Stimulated activated naive B cell treated with anti-CD40 and anti-IgM and Interleukin-4, amounts not matched to agents 10 μg/mL and 1 μg/mL and 100 μg/mL, for 72 hours (primary cell): Measurements from ENCODE around the gene CCDC34.

Experiments used
- ATAC-seq, 2 donors: fragments of 150-1000 bp; cut with Tn5 transposase; replicated peaks; 2 replicates each; pipeline ENCODE4 v1.10.0; 2021; ENCODE audit warnings: moderate library complexity in 1 of 2
- DNase-seq: peaks from one replicate; pipeline ENCODE4 v3.0.0; 2021
- H3K27ac Mint-ChIP-seq: one replicate; pipeline ENCODE4 v1.8.0; 2022; ENCODE audit warnings: mild to moderate bottlenecking, mixed read lengths
- H3K27me3 Mint-ChIP-seq, 2 donors: one replicate each; pipeline ENCODE4 v1.8.0; 2022; ENCODE audit warnings: mixed read lengths in 2 of 2
- H3K36me3 Mint-ChIP-seq, 2 donors: one replicate each; pipeline ENCODE4 v1.8.0; 2022; ENCODE audit warnings: mixed read lengths in 2 of 2, mild to moderate bottlenecking in 1 of 2
- H3K4me1 Mint-ChIP-seq, 2 donors: one replicate each; pipeline ENCODE4 v1.8.0; 2022; ENCODE audit warnings: mixed read lengths in 2 of 2, mild to moderate bottlenecking in 1 of 2
- H3K4me3 Mint-ChIP-seq, 2 donors: one replicate each; pipeline ENCODE4 v1.8.0; 2022; ENCODE audit warnings: mild to moderate bottlenecking in 2 of 2, mixed read lengths in 2 of 2, moderate library complexity in 1 of 2
- H3K9me3 Mint-ChIP-seq, 2 donors: one replicate each; pipeline ENCODE4 v1.8.0; 2022; ENCODE audit warnings: mixed read lengths in 2 of 2, mild to moderate bottlenecking in 1 of 2

CCDC34 gene

GRCh38 chr11:27309046-27309445 is 54.0 kb downstream of the CCDC34 start:
- ATAC-seq (no peak), DNase-seq (no peak)
- H3K4me1 Mint-ChIP-seq = no peaks in the 10 kb centered on the region
- H3K9me3 Mint-ChIP-seq = peaks cover 3 to 4% of the 10 kb centered on the region in 2 donors
- no peaks in the 10 kb centered on the region for H3K27me3 Mint-ChIP-seq
- no peak overlapping the region for H3K27ac Mint-ChIP-seq
- no peak overlapping the region for H3K4me3 Mint-ChIP-seq
- no peaks in the 10 kb centered on the region for H3K36me3 Mint-ChIP-seq

- Mint-ChIP-seq H3K4me1 (no peaks in the 10 kb centered on the region), H3K36me3 (no peaks in the 10 kb centered on the region), H3K9me3 (peaks cover 3 to 7% of the 10 kb centered on the region in 2 donors), H3K4me3 (no peak overlapping the region), H3K27me3 (no peaks in the 10 kb centered on the region), H3K27ac (no peak overlapping the region)
- DNase-seq (no peak), ATAC-seq (no peak)
Observed at GRCh38 chr11:27307232-27307631, 55.8 kb downstream of the CCDC34 start.

- H3K9me3 Mint-ChIP-seq = peaks cover 3 to 7% of the 10 kb centered on the region in 2 donors
- H3K27me3 Mint-ChIP-seq = no peaks in the 10 kb centered on the region
- H3K4me1 Mint-ChIP-seq = no peaks in the 10 kb centered on the region
- no peak for ATAC-seq
- DNase-seq = no peak
- no peak overlapping the region for H3K27ac Mint-ChIP-seq
- H3K36me3 Mint-ChIP-seq = no peaks in the 10 kb centered on the region
- no peak overlapping the region for H3K4me3 Mint-ChIP-seq
Observed at GRCh38 chr11:27305751-27306150, 57.3 kb downstream of the CCDC34 start.

- DNase-seq (no peak), ATAC-seq (no peak)
- peaks cover 0 to 6% of the 10 kb centered on the region in 2 donors for H3K27me3 Mint-ChIP-seq
- no peaks in the 10 kb centered on the region for H3K4me1 Mint-ChIP-seq
- H3K36me3 Mint-ChIP-seq = peaks cover 1 to 3% of the 10 kb centered on the region in 2 donors
- peaks cover 6 to 7% of the 10 kb centered on the region in 2 donors for H3K9me3 Mint-ChIP-seq
- H3K4me3 Mint-ChIP-seq = no peak overlapping the region
- no peak overlapping the region for H3K27ac Mint-ChIP-seq
Observed at GRCh38 chr11:27304514-27304913, 58.5 kb downstream of the CCDC34 start.

- H3K27me3 Mint-ChIP-seq = peaks cover 0 to 6% of the 10 kb centered on the region in 2 donors
- H3K9me3 Mint-ChIP-seq = peaks cover 6 to 7% of the 10 kb centered on the region in 2 donors
- peaks cover 1 to 3% of the 10 kb centered on the region in 2 donors for H3K36me3 Mint-ChIP-seq
- ATAC-seq (no peak), DNase-seq (no peak)
- H3K27ac Mint-ChIP-seq = no peak overlapping the region
- no peaks in the 10 kb centered on the region for H3K4me1 Mint-ChIP-seq
- H3K4me3 Mint-ChIP-seq = no peak overlapping the region
Observed at GRCh38 chr11:27303903-27304302, 59.1 kb downstream of the CCDC34 start.

- Mint-ChIP-seq H3K36me3 (peaks cover 1 to 3% of the 10 kb centered on the region in 2 donors), H3K9me3 (peaks cover 6 to 7% of the 10 kb centered on the region in 2 donors), H3K27ac (peak overlapping the region; percentile 61), H3K4me1 (no peaks in the 10 kb centered on the region), H3K4me3 (no peak overlapping the region), H3K27me3 (peaks cover 0 to 6% of the 10 kb centered on the region in 2 donors)
- ATAC-seq (no peak), DNase-seq (no peak)
Observed at GRCh38 chr11:27300974-27301373, 62.0 kb downstream of the CCDC34 start.

- no peak for DNase-seq
Observed at GRCh38 chr11:27297616-27298015, 65.4 kb downstream of the CCDC34 start.

GRCh38 chr11:27296497-27296896 is 66.5 kb downstream of the CCDC34 start:
- DNase-seq (no peak), ATAC-seq (peak; percentile 58 to 72)
- H3K27me3 Mint-ChIP-seq = peaks cover 6% of the 10 kb centered on the region in 2 donors
- H3K9me3 Mint-ChIP-seq = peaks cover 11 to 13% of the 10 kb centered on the region in 2 donors
- H3K36me3 Mint-ChIP-seq = peaks cover 3 to 5% of the 10 kb centered on the region in 2 donors
- no peaks in the 10 kb centered on the region for H3K4me1 Mint-ChIP-seq
- no peak overlapping the region for H3K27ac Mint-ChIP-seq
- H3K4me3 Mint-ChIP-seq = no peak overlapping the region

More at GRCh38 chr11:27297616-27298015, 65.4 kb downstream of the CCDC34 start:
- Mint-ChIP-seq H3K36me3 (peaks cover 3 to 5% of the 10 kb centered on the region in 2 donors), H3K27ac (no peak overlapping the region), H3K4me1 (no peaks in the 10 kb centered on the region), H3K4me3 (no peak overlapping the region), H3K27me3 (peaks cover 6% of the 10 kb centered on the region in 2 donors), H3K9me3 (peaks cover 7% of the 10 kb centered on the region in 2 donors)
- no peak for ATAC-seq

- no peak for ATAC-seq
- Mint-ChIP-seq H3K27me3 (peaks cover 6% of the 10 kb centered on the region in 2 donors), H3K27ac (no peak overlapping the region), H3K4me1 (no peaks in the 10 kb centered on the region), H3K9me3 (peaks cover 15 to 18% of the 10 kb centered on the region in 2 donors), H3K4me3 (no peak overlapping the region), H3K36me3 (peaks cover 3 to 5% of the 10 kb centered on the region in 2 donors)
- no peak for DNase-seq
Observed at GRCh38 chr11:27295928-27296327, 67.1 kb downstream of the CCDC34 start.

GRCh38 chr11:27294654-27295053 is 68.4 kb downstream of the CCDC34 start:
- Mint-ChIP-seq H3K27me3 (peaks cover 0 to 6% of the 10 kb centered on the region in 2 donors), H3K4me3 (no peak overlapping the region), H3K9me3 (peaks cover 20 to 26% of the 10 kb centered on the region in 2 donors), H3K36me3 (peaks cover 2 to 3% of the 10 kb centered on the region in 2 donors), H3K4me1 (no peaks in the 10 kb centered on the region), H3K27ac (no peak overlapping the region)
- ATAC-seq = no peak
- DNase-seq = no peak

- no peak for DNase-seq
- H3K9me3 Mint-ChIP-seq = peaks cover 21 to 26% of the 10 kb centered on the region in 2 donors
- no peak overlapping the region for H3K4me3 Mint-ChIP-seq
- peaks cover 0 to 6% of the 10 kb centered on the region in 2 donors for H3K27me3 Mint-ChIP-seq
- no peaks in the 10 kb centered on the region for H3K4me1 Mint-ChIP-seq
- H3K27ac Mint-ChIP-seq = no peak overlapping the region
- no peak for ATAC-seq
- H3K36me3 Mint-ChIP-seq = peaks cover 2 to 3% of the 10 kb centered on the region in 2 donors
Observed at GRCh38 chr11:27293515-27294417, 69.2 kb downstream of the CCDC34 start.

GRCh38 chr11:27292637-27293010 is 70.4 kb downstream of the CCDC34 start:
- H3K36me3 Mint-ChIP-seq = peaks cover 2 to 3% of the 10 kb centered on the region in 2 donors
- H3K9me3 Mint-ChIP-seq = peaks cover 21 to 26% of the 10 kb centered on the region in 2 donors
- no peak overlapping the region for H3K27ac Mint-ChIP-seq
- no peaks in the 10 kb centered on the region for H3K4me1 Mint-ChIP-seq
- no peak for ATAC-seq
- peaks cover 0 to 6% of the 10 kb centered on the region in 2 donors for H3K27me3 Mint-ChIP-seq
- no peak for DNase-seq
- no peak overlapping the region for H3K4me3 Mint-ChIP-seq

GRCh38 chr11:27291954-27292636 is 70.9 kb downstream of the CCDC34 start:
- DNase-seq (no peak), ATAC-seq (no peak)
- peaks cover 0 to 6% of the 10 kb centered on the region in 2 donors for H3K27me3 Mint-ChIP-seq
- H3K9me3 Mint-ChIP-seq = peaks cover 21 to 26% of the 10 kb centered on the region in 2 donors
- no peak overlapping the region for H3K27ac Mint-ChIP-seq
- H3K4me1 Mint-ChIP-seq = no peaks in the 10 kb centered on the region
- H3K4me3 Mint-ChIP-seq = no peak overlapping the region
- peaks cover 2 to 3% of the 10 kb centered on the region in 2 donors for H3K36me3 Mint-ChIP-seq

GRCh38 chr11:27291302-27291889 is 71.6 kb downstream of the CCDC34 start:
- Mint-ChIP-seq H3K27ac (no peak overlapping the region), H3K9me3 (peaks cover 21 to 26% of the 10 kb centered on the region in 2 donors), H3K36me3 (peaks cover 2 to 3% of the 10 kb centered on the region in 2 donors), H3K27me3 (peaks cover 0 to 6% of the 10 kb centered on the region in 2 donors), H3K4me1 (no peaks in the 10 kb centered on the region), H3K4me3 (no peak overlapping the region)
- DNase-seq (no peak), ATAC-seq (no peak)
